ENCODE results near the gene ST14.

The ST14 gene

GRCh38 chr11:130133716-130134115, 25.9 kb upstream of the ST14 start:
- in situ Hi-C loops (cut with MboI; ENCODE audit: low sequenced_read_pairs): loop anchor here (5.0 kb wide), 1 partner anchor 206 kb away; no protein-coding TSS in a partner anchor

- in situ Hi-C loops (cut with MboI; ENCODE audit: low sequenced_read_pairs): no loop called here
These were observed 23.5 kb upstream of the ST14 start for GRCh38 chr11:130136107-130136506.

- in situ Hi-C loops (cut with MboI; ENCODE audit: low sequenced_read_pairs): no loop called here
These were observed 21.6 kb upstream of the ST14 start for GRCh38 chr11:130137999-130138398.

- in situ Hi-C loops (cut with MboI; ENCODE audit: low sequenced_read_pairs): no loop called here
These were observed 20.2 kb upstream of the ST14 start for GRCh38 chr11:130139401-130139800.

- in situ Hi-C loops (cut with MboI; ENCODE audit: low sequenced_read_pairs): no loop called here
These were observed 17.8 kb upstream of the ST14 start for GRCh38 chr11:130141561-130142341.

- in situ Hi-C loops (cut with MboI; ENCODE audit: low sequenced_read_pairs): no loop called here
These were observed 15.4 kb upstream of the ST14 start for GRCh38 chr11:130144141-130144540.

GRCh38 chr11:130144861-130145281, 14.7 kb upstream of the ST14 start:
- in situ Hi-C loops (cut with MboI; ENCODE audit: low sequenced_read_pairs): no loop called here

GRCh38 chr11:130145311-130145812, 14.2 kb upstream of the ST14 start:
- in situ Hi-C loops (cut with MboI; ENCODE audit: low sequenced_read_pairs): no loop called here

GRCh38 chr11:130145975-130146776, 13.4 kb upstream of the ST14 start:
- in situ Hi-C loops (cut with MboI; ENCODE audit: low sequenced_read_pairs): no loop called here

GRCh38 chr11:130146796-130147195, 12.8 kb upstream of the ST14 start:
- in situ Hi-C loops (cut with MboI; ENCODE audit: low sequenced_read_pairs): no loop called here

- in situ Hi-C loops (cut with MboI; ENCODE audit: low sequenced_read_pairs): no loop called here
These were observed 10.7 kb upstream of the ST14 start for GRCh38 chr11:130148796-130149326.

GRCh38 chr11:130150790-130151189, 8.8 kb upstream of the ST14 start:
- in situ Hi-C loops (cut with MboI; ENCODE audit: low sequenced_read_pairs): no loop called here

GRCh38 chr11:130151196-130151595, 8.4 kb upstream of the ST14 start:
- in situ Hi-C loops (cut with MboI; ENCODE audit: low sequenced_read_pairs): no loop called here

GRCh38 chr11:130156108-130157022, 3.2 kb upstream of the ST14 start:
- in situ Hi-C loops (cut with MboI; ENCODE audit: low sequenced_read_pairs): no loop called here

GRCh38 chr11:130157101-130157500, 2.5 kb upstream of the ST14 start:
- in situ Hi-C loops (cut with MboI; ENCODE audit: low sequenced_read_pairs): no loop called here

GRCh38 chr11:130157840-130158239, 1.7 kb upstream of the ST14 start:
- in situ Hi-C loops (cut with MboI; ENCODE audit: low sequenced_read_pairs): no loop called here

- in situ Hi-C loops (cut with MboI; ENCODE audit: low sequenced_read_pairs): no loop called here
These were observed 443 bp upstream of the ST14 start for GRCh38 chr11:130159139-130159538.

GRCh38 chr11:130160498-130161155, 1.0 kb downstream of the ST14 start:
- in situ Hi-C loops (cut with MboI; ENCODE audit: low sequenced_read_pairs): no loop called here

GRCh38 chr11:130161441-130162145, 2.0 kb downstream of the ST14 start:
- in situ Hi-C loops (cut with MboI; ENCODE audit: low sequenced_read_pairs): no loop called here
